Central memory CD8-positive, alpha-beta T cell (primary cell): ENCODE results near the gene MEGF9.
"Not testable (repeated sequence)": the region's sequence is repeated elsewhere in the genome, so short reads cannot be mapped to it uniquely, and the experiment has no call there.

Source experiments
- ATAC-seq: fragments of 150-1000 bp; cut with Tn5 transposase; replicated peaks from 2 replicates; pipeline ENCODE4 v1.10.0; 2022; ENCODE audit warnings: mild to moderate bottlenecking, moderate FRiP score, moderate number of reproducible peaks; ENCODE audit not compliant: poor library complexity, severe bottlenecking; ENCODE audit errors: extremely low read depth
- DNase-seq, 2 donors: peaks; one replicate each; pipeline ENCODE4 v3.0.0; 2021; ENCODE audit warnings: low spot score in 2 of 2
- H3K27ac Mint-ChIP-seq: one replicate; pipeline ENCODE4 v1.8.0; 2022; ENCODE audit warnings: low read depth, mild to moderate bottlenecking, moderate library complexity, mixed read lengths
- H3K27me3 Mint-ChIP-seq: one replicate; pipeline ENCODE4 v1.8.0; 2022; ENCODE audit warnings: mixed read lengths
- H3K36me3 Mint-ChIP-seq: one replicate; pipeline ENCODE4 v1.8.0; 2022; ENCODE audit warnings: mild to moderate bottlenecking, moderate library complexity, mixed read lengths; ENCODE audit not compliant: insufficient read depth
- H3K4me1 Mint-ChIP-seq: one replicate; pipeline ENCODE4 v1.8.0; 2022; ENCODE audit warnings: mixed read lengths
- H3K4me3 Mint-ChIP-seq: one replicate; pipeline ENCODE4 v1.8.0; 2022; ENCODE audit warnings: mild to moderate bottlenecking, moderate library complexity, mixed read lengths
- H3K9me3 Mint-ChIP-seq: one replicate; pipeline ENCODE4 v1.8.0; 2022; ENCODE audit warnings: mixed read lengths

The MEGF9 gene

GRCh38 chr9:120714088-120714845 is at the start of gene MEGF9:
TSS of gene MEGF9 (minus strand) at chr9:120714470. CDS start at chr9:120714358, 112 bp downstream.
- DNase-seq (peak; percentile 90 to 91), ATAC-seq (peak; percentile 97)
- Mint-ChIP-seq H3K27ac (peak within 1 kb of the TSS; percentile 96), H3K36me3 (peaks cover 7% of the 10 kb centered on the region), H3K4me3 (peak within 1 kb of the TSS; percentile 94), H3K9me3 (no peaks in the 10 kb centered on the region), H3K4me1 (peaks cover 42% of the 10 kb centered on the region), H3K27me3 (no peaks in the 10 kb centered on the region)

GRCh38 chr9:120761006-120761405 is 46.7 kb upstream of the MEGF9 start:
- H3K9me3 Mint-ChIP-seq: no peaks in the 10 kb centered on the region
- DNase-seq (no peak), ATAC-seq (no peak)
- no peaks in the 10 kb centered on the region for H3K27me3 Mint-ChIP-seq
- H3K27ac Mint-ChIP-seq: no peak overlapping the region
- H3K4me1 Mint-ChIP-seq: no peaks in the 10 kb centered on the region
- H3K4me3 Mint-ChIP-seq: no peak overlapping the region
- H3K36me3 Mint-ChIP-seq: peaks cover 34% of the 10 kb centered on the region

- ATAC-seq: no peak
- Mint-ChIP-seq H3K27ac (peak overlapping the region; percentile 52), H3K36me3 (peaks cover 25% of the 10 kb centered on the region), H3K27me3 (no peaks in the 10 kb centered on the region), H3K9me3 (no peaks in the 10 kb centered on the region), H3K4me3 (no peak overlapping the region), H3K4me1 (no peaks in the 10 kb centered on the region)
- no peak for DNase-seq
Observed at GRCh38 chr9:120759755-120760400, 45.6 kb upstream of the MEGF9 start.

GRCh38 chr9:120758544-120758943 is 44.3 kb upstream of the MEGF9 start:
- DNase-seq: no peak
- H3K9me3 Mint-ChIP-seq: no peaks in the 10 kb centered on the region
- peaks cover 20% of the 10 kb centered on the region for H3K36me3 Mint-ChIP-seq
- H3K4me1 Mint-ChIP-seq: no peaks in the 10 kb centered on the region
- no peak for ATAC-seq
- H3K27me3 Mint-ChIP-seq: no peaks in the 10 kb centered on the region
- H3K4me3 Mint-ChIP-seq: no peak overlapping the region
- no peak overlapping the region for H3K27ac Mint-ChIP-seq

- no peak for ATAC-seq
- Mint-ChIP-seq H3K27me3 (no peaks in the 10 kb centered on the region), H3K4me1 (no peaks in the 10 kb centered on the region), H3K27ac (peak overlapping the region; percentile 20), H3K36me3 (peaks cover 16% of the 10 kb centered on the region), H3K9me3 (no peaks in the 10 kb centered on the region), H3K4me3 (no peak overlapping the region)
- no peak for DNase-seq
Observed at GRCh38 chr9:120757026-120757913, 43.0 kb upstream of the MEGF9 start.

GRCh38 chr9:120756531-120756930 is 42.3 kb upstream of the MEGF9 start:
- H3K36me3 Mint-ChIP-seq: peaks cover 13% of the 10 kb centered on the region
- no peak for DNase-seq
- no peaks in the 10 kb centered on the region for H3K27me3 Mint-ChIP-seq
- no peaks in the 10 kb centered on the region for H3K4me1 Mint-ChIP-seq
- no peak overlapping the region for H3K4me3 Mint-ChIP-seq
- H3K9me3 Mint-ChIP-seq: no peaks in the 10 kb centered on the region
- ATAC-seq: no peak
- no peak overlapping the region for H3K27ac Mint-ChIP-seq

GRCh38 chr9:120755810-120756434 is 41.7 kb upstream of the MEGF9 start:
- Mint-ChIP-seq H3K36me3 (peaks cover 9% of the 10 kb centered on the region), H3K27ac (no peak overlapping the region), H3K9me3 (no peaks in the 10 kb centered on the region), H3K4me1 (no peaks in the 10 kb centered on the region), H3K4me3 (no peak overlapping the region), H3K27me3 (no peaks in the 10 kb centered on the region)
- ATAC-seq (no peak), DNase-seq (peak; percentile 60 to 62)

- ATAC-seq (no peak), DNase-seq (no peak)
- Mint-ChIP-seq H3K36me3 (peaks cover 4% of the 10 kb centered on the region), H3K4me3 (no peak overlapping the region), H3K9me3 (no peaks in the 10 kb centered on the region), H3K27ac (no peak overlapping the region), H3K4me1 (no peaks in the 10 kb centered on the region), H3K27me3 (no peaks in the 10 kb centered on the region)
Observed at GRCh38 chr9:120755044-120755443, 40.8 kb upstream of the MEGF9 start.

- H3K9me3 Mint-ChIP-seq: no peaks in the 10 kb centered on the region
- ATAC-seq: no peak
- H3K4me1 Mint-ChIP-seq: no peaks in the 10 kb centered on the region
- DNase-seq: no peak
- H3K36me3 Mint-ChIP-seq: peaks cover 5% of the 10 kb centered on the region
- no peak overlapping the region for H3K27ac Mint-ChIP-seq
- no peak overlapping the region for H3K4me3 Mint-ChIP-seq
- H3K27me3 Mint-ChIP-seq: no peaks in the 10 kb centered on the region
Observed at GRCh38 chr9:120750421-120750820, 36.2 kb upstream of the MEGF9 start.

- ATAC-seq, H3K27ac Mint-ChIP-seq, H3K36me3 Mint-ChIP-seq, H3K4me3 Mint-ChIP-seq, DNase-seq, H3K9me3 Mint-ChIP-seq, H3K27me3 Mint-ChIP-seq, H3K4me1 Mint-ChIP-seq: not testable (repeated sequence)
Observed at GRCh38 chr9:120746366-120746765, 32.1 kb upstream of the MEGF9 start.

- H3K27me3 Mint-ChIP-seq: no peaks in the 10 kb centered on the region
- DNase-seq (no peak), ATAC-seq (no peak)
- no peak overlapping the region for H3K27ac Mint-ChIP-seq
- H3K9me3 Mint-ChIP-seq: no peaks in the 10 kb centered on the region
- no peaks in the 10 kb centered on the region for H3K4me1 Mint-ChIP-seq
- peaks cover 7% of the 10 kb centered on the region for H3K36me3 Mint-ChIP-seq
- no peak overlapping the region for H3K4me3 Mint-ChIP-seq
Observed at GRCh38 chr9:120745278-120745677, 31.0 kb upstream of the MEGF9 start.

- ATAC-seq (no peak), DNase-seq (no peak)
- no peak overlapping the region for H3K4me3 Mint-ChIP-seq
- no peaks in the 10 kb centered on the region for H3K9me3 Mint-ChIP-seq
- H3K4me1 Mint-ChIP-seq: no peaks in the 10 kb centered on the region
- peaks cover 5% of the 10 kb centered on the region for H3K36me3 Mint-ChIP-seq
- no peaks in the 10 kb centered on the region for H3K27me3 Mint-ChIP-seq
- H3K27ac Mint-ChIP-seq: no peak overlapping the region
Observed at GRCh38 chr9:120742951-120743416, 28.7 kb upstream of the MEGF9 start.
